Measurements from ENCODE around the gene MANBA. TPM values are rescaled to one million over a fixed set of nuclear protein-coding genes. Genes with fewer than 3 reads are reported as not detected.
"Not testable (repeated sequence)": the region's sequence is repeated elsewhere in the genome, so short reads cannot be mapped to it uniquely, and the experiment has no call there.

The MANBA gene
- total RNA-seq, 1 donor from 2014 or later = 27.7 TPM

DNA sequence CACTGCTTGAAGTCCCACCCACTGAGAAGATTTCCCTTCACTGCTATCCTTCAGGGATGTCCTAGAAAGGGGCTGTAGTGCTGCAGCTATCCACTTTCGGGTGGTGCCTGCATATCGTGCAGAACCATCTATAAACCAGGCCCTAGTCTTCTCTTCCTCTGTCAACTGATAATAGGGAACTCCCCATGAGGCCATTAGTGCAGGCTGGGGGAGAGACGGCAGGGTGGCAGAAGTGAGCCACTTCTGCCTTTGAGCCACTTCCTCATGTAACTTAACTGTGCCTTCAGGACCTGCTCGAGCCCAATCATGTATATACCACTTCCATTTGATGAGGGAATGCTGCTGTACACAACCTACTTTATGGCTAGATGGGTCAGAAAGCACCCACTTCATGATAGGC is 17.4 kb downstream of the MANBA start:
- not testable (repeated sequence) for H3K4me1 ChIP-seq (ENCODE audit: control insufficient read depth in 3 of 3, insufficient read depth in 3 of 3, low read length in 3 of 3); H3K4me3 ChIP-seq (ENCODE audit: low read length in 3 of 3); H3K9ac ChIP-seq (ENCODE audit: low read depth in 1 of 3, low read length in 3 of 3); H3K36me3 ChIP-seq (ENCODE audit: control insufficient read depth in 3 of 3, insufficient read depth in 3 of 3, low read length in 3 of 3); H3K9me3 ChIP-seq (ENCODE audit: control insufficient read depth in 3 of 3, low read length in 3 of 3); H3K27me3 ChIP-seq (ENCODE audit: control insufficient read depth in 3 of 3, insufficient read depth in 3 of 3, low read length in 3 of 3); H3K27ac ChIP-seq (ENCODE audit: low read depth, low read length)

DNA sequence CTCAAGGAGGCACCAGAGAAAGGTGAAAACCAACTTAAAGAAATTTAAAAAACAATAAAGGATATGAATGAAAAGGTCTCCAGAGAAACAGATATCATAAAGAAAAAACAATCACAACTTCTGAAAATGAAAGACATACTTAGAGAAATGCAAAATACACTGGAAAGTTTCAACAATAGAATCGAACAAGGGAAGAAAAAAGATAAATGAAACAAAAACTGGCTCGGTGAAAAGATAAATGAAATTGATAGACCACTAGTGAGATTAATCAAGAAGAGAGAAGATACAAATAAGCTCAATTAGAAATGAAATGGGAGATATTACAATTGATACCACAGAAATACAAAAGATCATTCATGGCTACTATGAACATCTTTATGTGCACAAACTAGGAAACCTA is 22.0 kb downstream of the MANBA start:
- not testable (repeated sequence) for H3K9ac ChIP-seq (ENCODE audit: low read depth in 1 of 3, low read length in 3 of 3); H3K27me3 ChIP-seq (ENCODE audit: control insufficient read depth in 3 of 3, insufficient read depth in 3 of 3, low read length in 3 of 3); H3K4me3 ChIP-seq (ENCODE audit: low read length in 3 of 3); H3K36me3 ChIP-seq (ENCODE audit: control insufficient read depth in 3 of 3, insufficient read depth in 3 of 3, low read length in 3 of 3); H3K27ac ChIP-seq (ENCODE audit: low read depth, low read length); H3K9me3 ChIP-seq (ENCODE audit: control insufficient read depth in 3 of 3, low read length in 3 of 3)
- H3K4me1 ChIP-seq (ENCODE audit: control insufficient read depth in 3 of 3, insufficient read depth in 3 of 3, low read length in 3 of 3) = peaks cover 9 to 19% (median 10%) of the 10 kb centered on the region in 3 donors

DNA sequence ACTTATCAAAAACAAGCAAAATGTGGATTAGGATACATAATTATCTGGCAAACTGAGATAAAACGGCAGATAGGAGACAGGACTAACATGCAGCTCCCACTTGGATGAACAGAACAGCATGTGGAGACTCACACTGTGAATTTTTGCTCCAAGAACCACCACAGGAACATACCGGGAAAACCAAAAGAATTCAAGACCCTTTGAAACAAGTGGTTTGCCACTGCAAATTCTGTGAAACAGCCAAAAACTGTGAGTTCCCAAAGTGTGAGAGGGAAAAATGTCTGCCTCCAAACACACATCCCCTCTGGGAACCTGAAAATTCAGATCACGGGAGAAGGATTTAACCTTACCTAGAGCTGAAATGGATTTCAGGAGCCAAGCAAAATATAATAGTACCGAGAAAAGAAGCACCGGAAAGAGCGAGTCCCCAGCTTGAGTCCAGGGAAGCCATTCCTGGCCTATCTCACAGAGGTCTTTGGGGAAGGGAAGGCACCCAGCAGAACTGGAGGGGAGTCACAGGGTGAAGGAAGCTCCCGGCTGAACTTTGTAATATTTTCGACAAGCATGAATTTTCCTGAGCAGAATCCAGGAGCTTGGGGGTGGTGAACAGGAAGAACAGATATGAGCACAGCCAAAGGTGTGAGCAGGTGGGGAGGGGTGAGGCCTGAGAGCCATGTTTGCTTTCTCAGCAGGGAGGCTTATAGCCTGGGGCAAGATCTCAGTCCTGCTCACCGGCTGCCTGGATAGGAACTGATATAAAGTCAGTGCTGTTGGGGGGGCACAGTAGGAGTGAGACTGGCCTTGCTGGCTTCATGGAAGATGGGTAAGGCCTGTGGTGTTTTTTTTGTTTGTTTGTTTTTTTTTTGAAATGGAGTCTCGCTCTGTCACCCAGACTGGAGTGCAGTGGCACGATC is 23.9 kb downstream of the MANBA start:
- H3K9me3 ChIP-seq (ENCODE audit: control insufficient read depth in 3 of 3, low read length in 3 of 3) = peaks cover 0 to 2% (median 0%) of the 10 kb centered on the region in 3 donors
- no peaks in the 10 kb centered on the region for H3K27me3 ChIP-seq (ENCODE audit: control insufficient read depth in 3 of 3, insufficient read depth in 3 of 3, low read length in 3 of 3)
- H3K4me1 ChIP-seq (ENCODE audit: control insufficient read depth in 3 of 3, insufficient read depth in 3 of 3, low read length in 3 of 3) = peaks cover 17 to 29% (median 19%) of the 10 kb centered on the region in 3 donors
- H3K36me3 ChIP-seq (ENCODE audit: control insufficient read depth in 3 of 3, insufficient read depth in 3 of 3, low read length in 3 of 3) = no peaks in the 10 kb centered on the region
- H3K4me3 ChIP-seq (ENCODE audit: low read length in 3 of 3) = no peak overlapping the region
- no peak overlapping the region for H3K9ac ChIP-seq (ENCODE audit: low read depth in 1 of 3, low read length in 3 of 3)
- no peak overlapping the region for H3K27ac ChIP-seq (ENCODE audit: low read depth, low read length)

- H3K9me3 ChIP-seq (ENCODE audit: control insufficient read depth in 3 of 3, low read length in 3 of 3) = peaks cover 0 to 2% (median under 1%) of the 10 kb centered on the region in 3 donors
- no peak overlapping the region for H3K9ac ChIP-seq (ENCODE audit: low read depth in 1 of 3, low read length in 3 of 3)
- H3K27me3 ChIP-seq (ENCODE audit: control insufficient read depth in 3 of 3, insufficient read depth in 3 of 3, low read length in 3 of 3) = no peaks in the 10 kb centered on the region
- no peak overlapping the region for H3K4me3 ChIP-seq (ENCODE audit: low read length in 3 of 3)
- H3K4me1 ChIP-seq (ENCODE audit: control insufficient read depth in 3 of 3, insufficient read depth in 3 of 3, low read length in 3 of 3) = peaks cover 17 to 30% (median 19%) of the 10 kb centered on the region in 3 donors
- no peaks in the 10 kb centered on the region for H3K36me3 ChIP-seq (ENCODE audit: control insufficient read depth in 3 of 3, insufficient read depth in 3 of 3, low read length in 3 of 3)
- no peak overlapping the region for H3K27ac ChIP-seq (ENCODE audit: low read depth, low read length)
These were observed 25.2 kb downstream of the MANBA start for GRCh38 chr4:102735582-102735981.

GRCh38 chr4:102734591-102735385 is 26.0 kb downstream of the MANBA start:
- H3K27ac ChIP-seq (ENCODE audit: low read depth, low read length) = peak overlapping the region; percentile 64
- peak overlapping the region in 1 of 3 donors; percentile 17 for H3K9ac ChIP-seq (ENCODE audit: low read depth in 1 of 3, low read length in 3 of 3)
- H3K4me3 ChIP-seq (ENCODE audit: low read length in 3 of 3) = no peak overlapping the region
- H3K4me1 ChIP-seq (ENCODE audit: control insufficient read depth in 3 of 3, insufficient read depth in 3 of 3, low read length in 3 of 3) = peaks cover 17 to 30% (median 19%) of the 10 kb centered on the region in 3 donors
- no peaks in the 10 kb centered on the region for H3K27me3 ChIP-seq (ENCODE audit: control insufficient read depth in 3 of 3, insufficient read depth in 3 of 3, low read length in 3 of 3)
- peaks cover 0 to 5% (median 0%) of the 10 kb centered on the region in 3 donors for H3K9me3 ChIP-seq (ENCODE audit: control insufficient read depth in 3 of 3, low read length in 3 of 3)
- peaks cover 0 to 2% (median 2%) of the 10 kb centered on the region in 3 donors for H3K36me3 ChIP-seq (ENCODE audit: control insufficient read depth in 3 of 3, insufficient read depth in 3 of 3, low read length in 3 of 3)

GRCh38 chr4:102734116-102734515 is 26.7 kb downstream of the MANBA start:
- Histone ChIP-seq H3K27me3 (ENCODE audit: control insufficient read depth in 3 of 3, insufficient read depth in 3 of 3, low read length in 3 of 3) (no peaks in the 10 kb centered on the region), H3K4me3 (ENCODE audit: low read length in 3 of 3) (no peak overlapping the region), H3K4me1 (ENCODE audit: control insufficient read depth in 3 of 3, insufficient read depth in 3 of 3, low read length in 3 of 3) (peaks cover 17 to 30% (median 19%) of the 10 kb centered on the region in 3 donors), H3K9ac (ENCODE audit: low read depth in 1 of 3, low read length in 3 of 3) (no peak overlapping the region), H3K27ac (ENCODE audit: low read depth, low read length) (peak overlapping the region; percentile 64), H3K36me3 (ENCODE audit: control insufficient read depth in 3 of 3, insufficient read depth in 3 of 3, low read length in 3 of 3) (peaks cover 0 to 5% (median 2%) of the 10 kb centered on the region in 3 donors), H3K9me3 (ENCODE audit: control insufficient read depth in 3 of 3, low read length in 3 of 3) (peaks cover 0 to 5% (median 0%) of the 10 kb centered on the region in 3 donors)

DNA sequence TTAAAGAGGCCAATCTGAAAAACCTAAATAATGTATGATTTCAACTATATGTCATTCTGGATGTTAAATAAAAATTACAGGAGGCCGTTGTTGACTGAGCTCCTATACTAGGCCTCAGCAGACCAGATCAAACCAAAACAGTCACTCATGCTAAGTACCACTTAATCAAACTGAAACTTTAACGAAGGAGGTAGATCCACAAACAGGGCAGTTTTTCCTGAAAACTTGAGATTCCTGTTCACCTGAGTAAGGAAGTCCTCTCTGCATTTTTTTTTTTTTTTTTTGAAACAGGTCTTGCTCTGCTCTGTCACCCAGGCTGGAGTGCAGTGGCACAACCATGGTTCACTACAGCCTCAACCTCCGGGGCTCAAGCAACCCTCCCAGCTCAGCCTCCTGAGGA is 27.7 kb downstream of the MANBA start:
- Histone ChIP-seq H3K36me3 (ENCODE audit: control insufficient read depth in 3 of 3, insufficient read depth in 3 of 3, low read length in 3 of 3) (peaks cover 0 to 5% (median 2%) of the 10 kb centered on the region in 3 donors), H3K27ac (ENCODE audit: low read depth, low read length) (peak overlapping the region; percentile 86), H3K9ac (ENCODE audit: low read depth in 1 of 3, low read length in 3 of 3) (peak overlapping the region in 2 of 3 donors; percentile 47 to 51), H3K4me3 (ENCODE audit: low read length in 3 of 3) (peak overlapping the region in 1 of 3 donors; percentile 11), H3K27me3 (ENCODE audit: control insufficient read depth in 3 of 3, insufficient read depth in 3 of 3, low read length in 3 of 3) (no peaks in the 10 kb centered on the region), H3K4me1 (ENCODE audit: control insufficient read depth in 3 of 3, insufficient read depth in 3 of 3, low read length in 3 of 3) (peaks cover 17 to 27% (median 19%) of the 10 kb centered on the region in 3 donors), H3K9me3 (ENCODE audit: control insufficient read depth in 3 of 3, low read length in 3 of 3) (peaks cover 0 to 5% (median 0%) of the 10 kb centered on the region in 3 donors)

- peaks cover 0 to 5% (median 2%) of the 10 kb centered on the region in 3 donors for H3K36me3 ChIP-seq (ENCODE audit: control insufficient read depth in 3 of 3, insufficient read depth in 3 of 3, low read length in 3 of 3)
- peak overlapping the region; percentile 11 to 49 (median 45) for H3K4me3 ChIP-seq (ENCODE audit: low read length in 3 of 3)
- peaks cover 0 to 5% (median 0%) of the 10 kb centered on the region in 3 donors for H3K9me3 ChIP-seq (ENCODE audit: control insufficient read depth in 3 of 3, low read length in 3 of 3)
- H3K9ac ChIP-seq (ENCODE audit: low read depth in 1 of 3, low read length in 3 of 3) = peak overlapping the region in 2 of 3 donors; percentile 47 to 51
- no peaks in the 10 kb centered on the region for H3K27me3 ChIP-seq (ENCODE audit: control insufficient read depth in 3 of 3, insufficient read depth in 3 of 3, low read length in 3 of 3)
- peaks cover 17 to 27% (median 19%) of the 10 kb centered on the region in 3 donors for H3K4me1 ChIP-seq (ENCODE audit: control insufficient read depth in 3 of 3, insufficient read depth in 3 of 3, low read length in 3 of 3)
- H3K27ac ChIP-seq (ENCODE audit: low read depth, low read length) = peak overlapping the region; percentile 86
These were observed 28.1 kb downstream of the MANBA start for GRCh38 chr4:102732678-102733077.

DNA sequence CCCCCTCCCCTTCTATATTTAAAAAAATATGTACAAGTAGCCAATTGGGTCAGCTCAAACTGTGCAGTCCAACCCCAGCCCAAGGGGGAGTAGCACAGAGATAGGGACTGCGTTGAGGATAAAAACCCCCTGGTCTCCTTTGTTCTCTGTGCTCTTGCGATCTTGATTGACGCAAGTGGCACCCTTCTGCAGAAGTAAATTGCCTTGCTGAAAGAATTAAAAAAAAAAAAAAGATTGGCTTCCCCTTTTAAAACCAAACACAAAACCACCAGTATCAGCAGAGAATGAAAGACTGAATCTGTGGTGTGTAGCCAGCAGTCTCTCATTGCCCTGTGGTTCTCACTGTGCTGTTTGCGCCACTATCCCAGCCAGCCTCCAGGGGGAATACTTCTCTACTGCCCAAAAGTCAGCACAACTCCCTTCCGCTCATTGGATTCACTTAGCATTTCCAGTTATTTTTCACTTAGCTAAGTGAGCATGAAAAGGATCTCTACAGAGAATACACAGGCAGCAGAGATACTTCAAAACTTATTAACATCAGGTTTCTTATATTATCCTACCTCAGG is 29.7 kb downstream of the MANBA start:
- Histone ChIP-seq H3K27ac (ENCODE audit: low read depth, low read length) (no peak overlapping the region), H3K9me3 (ENCODE audit: control insufficient read depth in 3 of 3, low read length in 3 of 3) (peaks cover 0 to 5% (median 0%) of the 10 kb centered on the region in 3 donors), H3K4me1 (ENCODE audit: control insufficient read depth in 3 of 3, insufficient read depth in 3 of 3, low read length in 3 of 3) (peaks cover 17 to 26% (median 19%) of the 10 kb centered on the region in 3 donors), H3K4me3 (ENCODE audit: low read length in 3 of 3) (no peak overlapping the region), H3K36me3 (ENCODE audit: control insufficient read depth in 3 of 3, insufficient read depth in 3 of 3, low read length in 3 of 3) (peaks cover 0 to 5% (median 5%) of the 10 kb centered on the region in 3 donors), H3K9ac (ENCODE audit: low read depth in 1 of 3, low read length in 3 of 3) (no peak overlapping the region), H3K27me3 (ENCODE audit: control insufficient read depth in 3 of 3, insufficient read depth in 3 of 3, low read length in 3 of 3) (no peaks in the 10 kb centered on the region)
